ENCODE data around the gene FGF19.

FGF19 gene

DNA sequence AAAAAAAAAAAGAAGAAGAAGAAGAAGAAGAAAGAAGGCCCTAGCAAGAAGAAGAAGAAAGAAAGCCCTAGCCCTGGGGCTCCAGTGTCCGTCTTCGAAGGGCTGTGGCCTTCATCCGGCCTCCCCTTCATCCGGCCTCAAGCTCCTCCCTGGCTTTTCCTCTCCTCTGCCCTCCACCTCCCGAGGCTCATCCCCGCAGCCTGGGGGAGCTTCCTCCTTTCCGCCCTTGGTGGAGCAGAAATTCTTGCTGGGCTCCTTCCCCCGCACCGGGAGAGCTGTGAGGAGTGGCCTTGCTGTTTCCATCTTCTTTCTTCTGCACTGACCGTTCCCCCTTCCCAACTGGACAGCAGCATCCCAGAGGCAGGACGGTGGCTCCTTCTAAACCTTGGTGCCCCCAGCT, 19.2 kb downstream of the FGF19 start:
- DNase-seq (ENCODE audit: low read depth in 1 of 2, low spot score in 1 of 2): no peak
- no peak overlapping the region for H3K27ac ChIP-seq (replicated peaks)
- TF ChIP-seq SPI1 (IDR thresholded peaks at IDR 0.05; ENCODE audit: borderline replicate concordance, low read depth) (no peak), GABPA (IDR thresholded peaks at IDR 0.05; ENCODE audit: low read depth) (no peak), POLR2AphosphoS5 (IDR thresholded peaks at IDR 0.05; ENCODE audit: low read depth) (no peak)
- TF ChIP-seq, protein P1, sequence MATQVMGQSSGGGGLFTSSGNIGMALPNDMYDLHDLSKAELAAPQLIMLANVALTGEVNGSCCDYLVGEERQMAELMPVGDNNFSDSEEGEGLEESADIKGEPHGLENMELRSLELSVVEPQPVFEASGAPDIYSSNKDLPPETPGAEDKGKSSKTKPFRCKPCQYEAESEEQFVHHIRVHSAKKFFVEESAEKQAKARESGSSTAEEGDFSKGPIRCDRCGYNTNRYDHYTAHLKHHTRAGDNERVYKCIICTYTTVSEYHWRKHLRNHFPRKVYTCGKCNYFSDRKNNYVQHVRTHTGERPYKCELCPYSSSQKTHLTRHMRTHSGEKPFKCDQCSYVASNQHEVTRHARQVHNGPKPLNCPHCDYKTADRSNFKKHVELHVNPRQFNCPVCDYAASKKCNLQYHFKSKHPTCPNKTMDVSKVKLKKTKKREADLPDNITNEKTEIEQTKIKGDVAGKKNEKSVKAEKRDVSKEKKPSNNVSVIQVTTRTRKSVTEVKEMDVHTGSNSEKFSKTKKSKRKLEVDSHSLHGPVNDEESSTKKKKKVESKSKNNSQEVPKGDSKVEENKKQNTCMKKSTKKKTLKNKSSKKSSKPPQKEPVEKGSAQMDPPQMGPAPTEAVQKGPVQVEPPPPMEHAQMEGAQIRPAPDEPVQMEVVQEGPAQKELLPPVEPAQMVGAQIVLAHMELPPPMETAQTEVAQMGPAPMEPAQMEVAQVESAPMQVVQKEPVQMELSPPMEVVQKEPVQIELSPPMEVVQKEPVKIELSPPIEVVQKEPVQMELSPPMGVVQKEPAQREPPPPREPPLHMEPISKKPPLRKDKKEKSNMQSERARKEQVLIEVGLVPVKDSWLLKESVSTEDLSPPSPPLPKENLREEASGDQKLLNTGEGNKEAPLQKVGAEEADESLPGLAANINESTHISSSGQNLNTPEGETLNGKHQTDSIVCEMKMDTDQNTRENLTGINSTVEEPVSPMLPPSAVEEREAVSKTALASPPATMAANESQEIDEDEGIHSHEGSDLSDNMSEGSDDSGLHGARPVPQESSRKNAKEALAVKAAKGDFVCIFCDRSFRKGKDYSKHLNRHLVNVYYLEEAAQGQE (IDR thresholded peaks at IDR 0.05; ENCODE audit: insufficient replicate concordance, low read depth): no peak
- TF ChIP-seq, protein P2, sequence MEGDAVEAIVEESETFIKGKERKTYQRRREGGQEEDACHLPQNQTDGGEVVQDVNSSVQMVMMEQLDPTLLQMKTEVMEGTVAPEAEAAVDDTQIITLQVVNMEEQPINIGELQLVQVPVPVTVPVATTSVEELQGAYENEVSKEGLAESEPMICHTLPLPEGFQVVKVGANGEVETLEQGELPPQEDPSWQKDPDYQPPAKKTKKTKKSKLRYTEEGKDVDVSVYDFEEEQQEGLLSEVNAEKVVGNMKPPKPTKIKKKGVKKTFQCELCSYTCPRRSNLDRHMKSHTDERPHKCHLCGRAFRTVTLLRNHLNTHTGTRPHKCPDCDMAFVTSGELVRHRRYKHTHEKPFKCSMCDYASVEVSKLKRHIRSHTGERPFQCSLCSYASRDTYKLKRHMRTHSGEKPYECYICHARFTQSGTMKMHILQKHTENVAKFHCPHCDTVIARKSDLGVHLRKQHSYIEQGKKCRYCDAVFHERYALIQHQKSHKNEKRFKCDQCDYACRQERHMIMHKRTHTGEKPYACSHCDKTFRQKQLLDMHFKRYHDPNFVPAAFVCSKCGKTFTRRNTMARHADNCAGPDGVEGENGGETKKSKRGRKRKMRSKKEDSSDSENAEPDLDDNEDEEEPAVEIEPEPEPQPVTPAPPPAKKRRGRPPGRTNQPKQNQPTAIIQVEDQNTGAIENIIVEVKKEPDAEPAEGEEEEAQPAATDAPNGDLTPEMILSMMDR (IDR thresholded peaks at IDR 0.05; ENCODE audit: insufficient read depth, low read length): no peak

DNA sequence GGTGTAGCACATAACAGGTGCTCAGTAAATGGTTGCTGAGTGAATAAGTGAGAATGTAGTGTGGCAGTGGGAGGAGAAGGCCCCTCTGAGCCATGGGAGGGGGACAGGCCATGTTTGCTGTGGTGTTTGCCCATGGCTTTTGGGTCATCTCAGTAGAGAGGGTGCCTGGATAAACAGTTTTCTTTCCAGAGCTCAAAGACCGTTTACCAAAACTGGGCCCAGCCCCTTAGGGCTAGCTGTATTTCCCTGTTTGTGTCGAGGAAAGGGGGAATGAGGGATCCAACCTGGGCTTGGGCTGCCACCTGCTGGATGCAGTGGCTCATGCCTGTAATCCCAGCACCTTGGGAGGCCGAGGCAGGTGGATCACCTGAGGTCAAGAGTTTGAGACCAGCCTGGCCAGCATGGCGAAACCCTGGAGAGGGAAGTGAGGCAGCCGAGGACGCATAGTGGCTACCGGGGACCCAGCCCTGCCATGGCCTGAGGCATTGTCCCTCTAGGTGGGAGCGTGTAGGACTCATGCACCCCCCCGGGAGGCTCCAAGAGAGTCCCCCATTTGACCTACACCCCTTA, 20.0 kb downstream of the FGF19 start:
- no peak for TF ChIP-seq GABPA (IDR thresholded peaks at IDR 0.05; ENCODE audit: low read depth)
- TF ChIP-seq, protein P2 (IDR thresholded peaks at IDR 0.05; ENCODE audit: insufficient read depth, low read length): peak; percentile 1
- no peak overlapping the region for H3K27ac ChIP-seq (replicated peaks)
- H3K27me3 ChIP-seq (ENCODE audit: insufficient read depth, poor library complexity, severe bottlenecking): no peaks in the 10 kb centered on the region
- H3K4me3 ChIP-seq (replicated peaks; ENCODE audit: insufficient read depth, low read length): no peak overlapping the region
- no peak for DNase-seq (ENCODE audit: low read depth in 1 of 2, low spot score in 1 of 2)

More for the DNA sequence above, 19.2 kb downstream of the FGF19 start:
- Histone ChIP-seq H3K27me3 (ENCODE audit: insufficient read depth, poor library complexity, severe bottlenecking) (no peaks in the 10 kb centered on the region), H3K4me3 (replicated peaks; ENCODE audit: insufficient read depth, low read length) (no peak overlapping the region)

DNA sequence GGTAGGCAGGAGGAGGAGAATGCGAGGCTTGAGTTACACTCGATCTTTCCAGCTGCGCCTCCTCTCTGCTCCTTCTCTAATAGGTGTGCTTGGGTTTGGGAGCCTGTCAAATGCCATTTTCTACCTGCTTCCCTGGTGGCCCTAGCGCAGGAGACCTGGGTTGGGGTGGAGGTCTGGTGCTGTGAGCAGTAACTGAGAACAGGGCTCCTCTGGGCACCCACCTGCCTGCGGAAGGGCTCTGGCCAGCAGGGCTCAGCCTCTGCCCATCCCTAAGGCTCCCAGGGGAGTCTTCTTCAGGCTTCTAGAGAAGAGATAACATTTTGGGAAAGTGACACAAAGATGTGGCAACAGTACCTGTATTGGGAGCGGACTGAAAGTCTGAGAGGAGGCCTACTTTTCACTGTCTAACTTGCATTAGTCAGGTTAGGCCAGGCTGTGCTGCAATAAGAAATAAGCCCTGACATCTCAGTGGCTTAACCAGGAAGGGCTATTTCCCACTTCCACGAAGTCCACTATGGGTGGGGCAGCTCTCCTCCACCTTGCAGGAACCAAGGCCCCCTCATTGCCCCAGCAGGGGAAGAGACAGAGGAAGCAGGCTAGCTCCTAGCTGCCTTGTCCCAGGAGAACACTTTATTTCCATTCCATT, 21.0 kb downstream of the FGF19 start:
- TF ChIP-seq GABPA (IDR thresholded peaks at IDR 0.05; ENCODE audit: low read depth) (no peak), POLR2AphosphoS5 (IDR thresholded peaks at IDR 0.05; ENCODE audit: low read depth) (no peak), SPI1 (IDR thresholded peaks at IDR 0.05; ENCODE audit: borderline replicate concordance, low read depth) (no peak)
- TF ChIP-seq, protein P2 (IDR thresholded peaks at IDR 0.05; ENCODE audit: insufficient read depth, low read length): no peak
- TF ChIP-seq, protein P1 (IDR thresholded peaks at IDR 0.05; ENCODE audit: insufficient replicate concordance, low read depth): no peak
- Histone ChIP-seq H3K27ac (replicated peaks) (no peak overlapping the region), H3K27me3 (ENCODE audit: insufficient read depth, poor library complexity, severe bottlenecking) (no peaks in the 10 kb centered on the region)

More for the DNA sequence above, 21.0 kb downstream of the FGF19 start:
- DNase-seq (ENCODE audit: low read depth in 1 of 2, low spot score in 1 of 2): no peak
- no peak overlapping the region for H3K4me3 ChIP-seq (replicated peaks; ENCODE audit: insufficient read depth, low read length)
